HuH-7 (cell line): Measurements from ENCODE around the gene CCNDBP1.

ENCODE experiments used
- DNase-seq: peaks from one replicate; pipeline ENCODE4 v3.0.0; 2011; ENCODE audit warnings: low spot score

The CCNDBP1 gene

DNA sequence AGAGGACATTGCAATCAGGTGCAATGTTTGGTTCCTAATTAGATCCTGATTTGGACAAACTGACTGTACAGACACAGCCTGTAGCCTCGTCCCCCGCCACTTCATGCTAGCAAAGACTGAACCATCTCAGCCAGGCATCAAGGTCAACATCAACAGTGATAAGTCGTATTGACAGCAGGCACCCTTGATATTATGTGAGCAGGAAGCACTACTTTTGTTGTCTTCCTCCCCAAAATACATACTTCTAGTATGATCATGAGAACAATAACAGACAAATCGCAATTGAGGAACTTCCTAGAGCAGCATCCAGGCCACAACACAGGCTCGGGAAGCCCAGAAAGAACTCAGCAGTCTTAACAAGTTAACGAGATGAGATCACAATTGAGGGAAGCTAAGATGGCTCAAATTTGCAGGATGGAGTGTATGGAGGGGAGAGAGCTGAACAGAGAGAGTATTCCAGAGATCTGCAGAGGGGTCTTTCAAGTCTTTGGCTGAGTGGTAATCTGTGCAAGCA, 61.1 kb downstream of the CCNDBP1 start:
- DNase-seq = no peak
